DND-41 (cell line): ENCODE measurements around the gene PLA2G2D.

Experiments used
- EZH2 ChIP-seq: IDR thresholded peaks from 3 replicates; pipeline ENCODE4 v1.6.1; 2012; ENCODE audit warnings: borderline replicate concordance, low read depth, mild to moderate bottlenecking, moderate library complexity, low read length, inconsistent platforms; ENCODE audit not compliant: severe bottlenecking
- TF ChIP-seq, protein P1 (sequence below): IDR thresholded peaks from 2 replicates; pipeline ENCODE4 v1.5.1; 2012; ENCODE audit warnings: borderline replicate concordance, low read length, moderate library complexity, mild to moderate bottlenecking; ENCODE audit not compliant: poor library complexity, severe bottlenecking; ENCODE audit errors: extremely low read depth

DNA sequence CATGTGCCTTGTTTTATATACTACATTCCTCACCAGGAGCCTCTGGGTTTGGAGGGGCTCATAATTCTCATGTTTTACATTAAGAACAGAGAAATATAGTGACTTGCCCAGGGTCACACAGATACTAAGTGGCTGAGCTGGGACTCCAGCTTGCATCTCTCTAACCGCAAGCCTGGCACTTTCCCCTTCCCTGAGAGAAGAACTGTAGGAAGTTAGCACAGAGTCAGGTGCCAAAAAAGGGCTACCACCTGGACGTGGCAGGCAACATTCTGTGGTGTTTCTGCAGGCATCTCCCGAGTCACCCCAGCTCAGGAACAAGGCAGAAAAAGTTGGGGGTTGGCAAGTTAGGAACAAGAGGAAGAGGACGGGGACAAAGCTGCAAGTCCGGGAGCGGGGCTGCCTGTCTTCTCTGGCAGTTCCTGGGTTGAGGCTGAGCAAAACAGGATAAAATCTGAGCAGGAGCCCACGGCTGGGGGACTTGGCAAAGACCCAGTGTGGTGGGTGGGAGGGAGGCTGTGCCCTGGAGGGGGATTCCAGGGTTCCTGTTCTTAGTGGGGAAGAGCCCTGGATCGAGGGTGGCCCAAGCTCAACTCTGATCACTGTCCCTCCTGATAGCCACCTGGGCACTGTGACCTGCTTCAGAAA is 39.6 kb downstream of the PLA2G2D start:
- TF ChIP-seq, protein P1, sequence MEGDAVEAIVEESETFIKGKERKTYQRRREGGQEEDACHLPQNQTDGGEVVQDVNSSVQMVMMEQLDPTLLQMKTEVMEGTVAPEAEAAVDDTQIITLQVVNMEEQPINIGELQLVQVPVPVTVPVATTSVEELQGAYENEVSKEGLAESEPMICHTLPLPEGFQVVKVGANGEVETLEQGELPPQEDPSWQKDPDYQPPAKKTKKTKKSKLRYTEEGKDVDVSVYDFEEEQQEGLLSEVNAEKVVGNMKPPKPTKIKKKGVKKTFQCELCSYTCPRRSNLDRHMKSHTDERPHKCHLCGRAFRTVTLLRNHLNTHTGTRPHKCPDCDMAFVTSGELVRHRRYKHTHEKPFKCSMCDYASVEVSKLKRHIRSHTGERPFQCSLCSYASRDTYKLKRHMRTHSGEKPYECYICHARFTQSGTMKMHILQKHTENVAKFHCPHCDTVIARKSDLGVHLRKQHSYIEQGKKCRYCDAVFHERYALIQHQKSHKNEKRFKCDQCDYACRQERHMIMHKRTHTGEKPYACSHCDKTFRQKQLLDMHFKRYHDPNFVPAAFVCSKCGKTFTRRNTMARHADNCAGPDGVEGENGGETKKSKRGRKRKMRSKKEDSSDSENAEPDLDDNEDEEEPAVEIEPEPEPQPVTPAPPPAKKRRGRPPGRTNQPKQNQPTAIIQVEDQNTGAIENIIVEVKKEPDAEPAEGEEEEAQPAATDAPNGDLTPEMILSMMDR, result no peak
- TF ChIP-seq EZH2, result no peak
